H1 (cell line): ENCODE measurements around the gene SSX4B. TPM values are rescaled to one million over a fixed set of nuclear protein-coding genes. Genes with fewer than 3 reads are reported as not detected.
"Not testable (repeated sequence)": the region's sequence is repeated elsewhere in the genome, so short reads cannot be mapped to it uniquely, and the experiment has no call there.

Experiments used
- CTCF ChIA-PET: fragments of 300-600 bp; sonication (Branson Sonifier 250); formaldehyde crosslinking; loops from one replicate; lab custom pipeline; 2021; ENCODE audit not compliant: partially characterized antibody; lab: Charles Lee
- POLR2A ChIA-PET: fragments of 300-600 bp; sonication (Branson Sonifier 250); formaldehyde crosslinking; loops from one replicate; lab custom pipeline; 2021; ENCODE audit warnings: inconsistent platforms; ENCODE audit not compliant: partially characterized antibody; lab: Charles Lee
- DNase-seq, 2 experiments: peaks; one replicate each; pipeline versions ENCODE4 v3.0.0 to v3.0.0-alpha.2; 2010 to 2022; ENCODE audit warnings: low spot score in 2 of 2, low read depth in 1 of 2, mixed read lengths in 1 of 2
- FAIRE-seq: peaks from 2 replicates; lab custom pipeline; 2011; peaks lifted over from hg19 to GRCh38; lab: Jason Lieb, UNC
- H2AFZ ChIP-seq: 2 replicates; pipeline ENCODE4 v1.8.1; 2012; ENCODE audit warnings: low read length, inconsistent platforms
- H2AK5ac ChIP-seq: 2 replicates; pipeline ENCODE4 v1.6.1; 2013; ENCODE audit warnings: low read depth, low read length
- H2BK120ac ChIP-seq: replicated peaks from 2 replicates; pipeline ENCODE3; 2013; ENCODE audit warnings: low read depth, low read length, inconsistent platforms
- H2BK12ac ChIP-seq: 2 replicates; pipeline ENCODE4 v1.6.1; 2013; ENCODE audit warnings: low read depth, low read length
- H2BK15ac ChIP-seq: 2 replicates; pipeline ENCODE4 v1.6.1; 2013; ENCODE audit warnings: low read length
- H2BK20ac ChIP-seq: 2 replicates; pipeline ENCODE4 v1.6.1; 2013; ENCODE audit warnings: low read length
- H2BK5ac ChIP-seq: 2 replicates; pipeline ENCODE4 v1.6.1; 2013; ENCODE audit warnings: low read depth, low read length
- H3K14ac ChIP-seq: 2 replicates; pipeline ENCODE4 v1.6.1; 2013; ENCODE audit warnings: inconsistent platforms; ENCODE audit not compliant: insufficient read length
- H3K18ac ChIP-seq: 2 replicates; pipeline ENCODE4 v1.6.1; 2013; ENCODE audit warnings: low read length; ENCODE audit errors: extremely low read depth
- H3K23ac ChIP-seq: 2 replicates; pipeline ENCODE4 v1.6.1; 2013; ENCODE audit warnings: inconsistent platforms; ENCODE audit not compliant: insufficient read length
- H3K23me2 ChIP-seq: 2 replicates; pipeline ENCODE4 v1.6.1; 2013; ENCODE audit warnings: low read depth, low read length
- H3K27ac ChIP-seq: 2 replicates; pipeline ENCODE4 v1.6.1; 2011; ENCODE audit warnings: low read depth, low read length, inconsistent platforms
- H3K27me3 ChIP-seq, 4 experiments: replicated peaks in 1 of 4; 1 replicate in 1 of 4; 2 replicates in 3 of 4; pipeline versions ENCODE4 v1.6.1 to v1.8.1; 2011 to 2013; ENCODE audit warnings: low read length in 3 of 4, mild to moderate bottlenecking in 3 of 4, inconsistent platforms in 2 of 4, mixed read lengths in 2 of 4, moderate library complexity in 1 of 4; ENCODE audit not compliant: control insufficient read depth in 3 of 4, insufficient read depth in 3 of 4; ENCODE audit errors: extremely low read depth in 1 of 4
- H3K36me3 ChIP-seq, 4 experiments: 2 replicates each; pipeline versions ENCODE4 v1.6.1 to v1.8.1; 2011 to 2013; ENCODE audit warnings: mild to moderate bottlenecking in 4 of 4, low read length in 3 of 4, moderate library complexity in 2 of 4, control low read depth in 1 of 4, inconsistent platforms in 1 of 4; ENCODE audit not compliant: insufficient read depth in 4 of 4, control insufficient read depth in 2 of 4
- H3K4ac ChIP-seq: replicated peaks from 2 replicates; pipeline ENCODE3; 2013; ENCODE audit warnings: low read length, low read depth, mixed read lengths, inconsistent platforms; ENCODE audit not compliant: insufficient read length
- H3K4me1 ChIP-seq, 4 experiments: replicated peaks in 1 of 4; 1 replicate in 1 of 4; 2 replicates in 3 of 4; pipeline versions ENCODE4 v1.6.1 to v1.8.1; 2011 to 2013; ENCODE audit warnings: low read length in 3 of 4, inconsistent platforms in 2 of 4, mixed read lengths in 1 of 4; ENCODE audit not compliant: insufficient read depth in 4 of 4, control insufficient read depth in 3 of 4
- H3K4me2 ChIP-seq, 2 experiments: 2 replicates each; pipeline versions ENCODE4 v1.6.1 to v1.8.1; 2011 to 2013; ENCODE audit warnings: low read depth in 2 of 2, low read length in 2 of 2, control low read depth in 1 of 2, inconsistent platforms in 1 of 2, mild to moderate bottlenecking in 1 of 2; ENCODE audit not compliant: insufficient read depth in 1 of 2
- H3K4me3 ChIP-seq, 4 experiments: fragments of 200-600, 300-600 bp in 1 of 4; sonication (generic), shearing (Covaris generic), sonication (Bioruptor Twin) in 1 of 4; 2 replicates each; pipeline versions ENCODE4 v1.5.1 to v1.8.1; 2011 to 2016; ENCODE audit warnings: low read length in 4 of 4, low read depth in 3 of 4, control low read depth in 2 of 4, inconsistent platforms in 2 of 4, mild to moderate bottlenecking in 2 of 4, mixed read lengths in 1 of 4, moderate library complexity in 1 of 4; ENCODE audit not compliant: insufficient read depth in 2 of 4; ENCODE audit errors: extremely low read depth in 1 of 4
- H3K56ac ChIP-seq: replicated peaks from 2 replicates; pipeline ENCODE3; 2013; ENCODE audit warnings: low read depth, mild to moderate bottlenecking, mixed read lengths, low read length, inconsistent platforms; ENCODE audit not compliant: insufficient read length
- H3K79me1 ChIP-seq: 2 replicates; pipeline ENCODE4 v1.6.1; 2013; ENCODE audit warnings: low read depth, low read length, control low read depth
- H3K79me2 ChIP-seq, 2 experiments: 2 replicates each; pipeline versions ENCODE4 v1.6.1 to v1.8.1; 2012 to 2013; ENCODE audit warnings: low read length in 2 of 2, mild to moderate bottlenecking in 2 of 2, inconsistent platforms in 1 of 2; ENCODE audit not compliant: insufficient read depth in 2 of 2, control insufficient read depth in 1 of 2
- H3K9ac ChIP-seq, 4 experiments: replicated peaks in 1 of 4; 1 replicate in 1 of 4; 2 replicates in 3 of 4; pipeline versions ENCODE4 v1.6.1 to v1.8.1; 2011 to 2013; ENCODE audit warnings: low read depth in 3 of 4, low read length in 3 of 4, control low read depth in 2 of 4, mild to moderate bottlenecking in 2 of 4, moderate library complexity in 2 of 4, inconsistent platforms in 1 of 4; ENCODE audit errors: extremely low read depth in 1 of 4
- H3K9me3 ChIP-seq, 2 experiments: 2 replicates each; pipeline versions ENCODE4 v1.6.1 to v1.8.1; 2012 to 2013; ENCODE audit warnings: mild to moderate bottlenecking in 2 of 2, moderate library complexity in 2 of 2, control low read depth in 1 of 2, inconsistent platforms in 1 of 2, low read depth in 1 of 2, low read length in 1 of 2, mixed read lengths in 1 of 2; ENCODE audit not compliant: insufficient read depth in 2 of 2
- H4K20me1 ChIP-seq, 2 experiments: replicated peaks in 1 of 2; 2 replicates each; pipeline versions ENCODE3 to v1.8.1; 2011 to 2013; ENCODE audit warnings: inconsistent platforms in 2 of 2, low read length in 2 of 2, mild to moderate bottlenecking in 1 of 2; ENCODE audit not compliant: insufficient read depth in 2 of 2, control insufficient read depth in 1 of 2
- H4K5ac ChIP-seq: 2 replicates; pipeline ENCODE4 v1.6.1; 2013; ENCODE audit warnings: low read length, low read depth, mixed read lengths, inconsistent platforms; ENCODE audit not compliant: insufficient read length
- H4K8ac ChIP-seq: 2 replicates; pipeline ENCODE4 v1.8.0; 2013; ENCODE audit warnings: mild to moderate bottlenecking, moderate library complexity, low read length, inconsistent platforms; ENCODE audit not compliant: insufficient read depth; ENCODE audit errors: extremely low read depth
- H4K91ac ChIP-seq: replicated peaks from 2 replicates; pipeline ENCODE3; 2013; ENCODE audit warnings: low read length, mixed read lengths, inconsistent platforms; ENCODE audit not compliant: insufficient read length
- WGBS, 2 experiments: shearing (Covaris generic) in 1 of 2; methylation state at CpG; one replicate each; pipeline versions ENCODE4 v1.1.6 to v1.1.7; 2013 to 2015; ENCODE audit warnings: low lambda C conversion rate in 2 of 2, mixed read lengths in 2 of 2, inconsistent platforms in 1 of 2, low coverage in 1 of 2, missing lambda C conversion rate in 1 of 2; ENCODE audit not compliant: insufficient replicate concordance in 2 of 2, insufficient coverage in 1 of 2, insufficient read length in 1 of 2; ENCODE audit errors: extremely low coverage in 1 of 2, missing lambda C conversion rate in 1 of 2; 5-methylcytosine and 5-hydroxymethylcytosine counted together
- long read RNA-seq, 2 experiments: library from RNA in 1 of 2; library from capped mRNA in 1 of 2; stranded (forward); transcript quantifications; one replicate each; pipeline ENCODE4 v2.0.0, GENCODE V29; 2021; ENCODE audit warnings: inconsistent platforms in 1 of 2
- polyA minus RNA-seq, 3 experiments: library from RNA; depleted of rRNA, polyadenylated mRNA; stranded (reverse); fragments of >200 nt; gene quantifications; 1 replicate in 2 of 3; 2 replicates in 1 of 3; pipeline ENCODE4 v1.2.3, GENCODE V29; 2011
- polyA plus RNA-seq, 7 experiments: library from polyadenylated mRNA; depleted of rRNA in 3 of 7; stranded (reverse) in 5 of 7; unstranded in 2 of 7; fragments of >200 nt in 5 of 7; fragments of 200-250 nt in 2 of 7; gene quantifications; 1 replicate in 5 of 7; 2 replicates in 1 of 7; 4 replicates in 1 of 7; pipeline versions ENCODE4 v1.2.1 to v1.2.3, GENCODE V29; 2011 to 2013; ENCODE audit warnings: missing spikeins in 2 of 7, mixed read lengths in 2 of 7
- total RNA-seq: library from RNA; stranded (reverse); fragmentation: NEBNext Ultra II Directional; extraction: Animal tissue kit (Norgen Biotek cat#: 25700); gene quantifications from 2 replicates; pipeline ENCODE4 v1.2.1, GENCODE V29; 2021

Gene SSX4B, protein sequence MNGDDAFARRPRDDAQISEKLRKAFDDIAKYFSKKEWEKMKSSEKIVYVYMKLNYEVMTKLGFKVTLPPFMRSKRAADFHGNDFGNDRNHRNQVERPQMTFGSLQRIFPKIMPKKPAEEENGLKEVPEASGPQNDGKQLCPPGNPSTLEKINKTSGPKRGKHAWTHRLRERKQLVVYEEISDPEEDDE
- 0.32 TPM in 1 of 2 replicates, not detected in the other for total RNA-seq
- polyA plus RNA-seq (2011; rRNA removed): 0.14 and 0.26 TPM in 2 replicates
- polyA plus RNA-seq (2011; cell fraction: cytosol; rRNA removed): not detected
- not detected for polyA plus RNA-seq (2011; cell fraction: nucleus; rRNA removed)
- 0.15 to 0.17 TPM (median 0.17 TPM) in 3 of 4 replicates, not detected in the other for polyA plus RNA-seq (2012, experiment 1 of 2)
- polyA plus RNA-seq (2012, experiment 2 of 2): not detected
- 0.10 TPM for polyA plus RNA-seq (2013, experiment 1 of 2)
- 0.22 TPM for polyA plus RNA-seq (2013, experiment 2 of 2)
- 0.32 TPM in 1 of 2 replicates, not detected in the other for polyA minus RNA-seq (2011; rRNA and poly(A)+ RNA removed)
- not detected for polyA minus RNA-seq (2011; cell fraction: cytosol; rRNA and poly(A)+ RNA removed)
- not detected for polyA minus RNA-seq (2011; cell fraction: nucleus; rRNA and poly(A)+ RNA removed)
- long read RNA-seq, experiment 1: 0 reads
- long read RNA-seq, experiment 2, partial matches to known transcripts: 0 of 1 reads
- long read RNA-seq, experiment 2, other reads (novel, unspliced or antisense): 0 of 1 reads

GRCh38 chrX:48411860-48412259, at the start of gene SSX4B:
TSS of gene SSX4B (minus strand) at chrX:48411960. CDS start at chrX:48411372, 588 bp downstream.
- H2AK5ac ChIP-seq, H3K36me3 ChIP-seq, DNase-seq, H3K27me3 ChIP-seq, H3K4me2 ChIP-seq, POLR2A ChIA-PET, H4K5ac ChIP-seq, CTCF ChIA-PET, H3K23ac ChIP-seq, H3K4ac ChIP-seq, H3K9ac ChIP-seq, H3K23me2 ChIP-seq, H4K91ac ChIP-seq, H3K56ac ChIP-seq, H3K14ac ChIP-seq, H3K79me2 ChIP-seq, H3K9me3 ChIP-seq, H4K8ac ChIP-seq, H3K4me1 ChIP-seq, H3K18ac ChIP-seq, H2BK15ac ChIP-seq, H3K4me3 ChIP-seq, H2BK120ac ChIP-seq, H2BK20ac ChIP-seq, H2BK12ac ChIP-seq, H3K79me1 ChIP-seq, H2BK5ac ChIP-seq, H3K27ac ChIP-seq, H2AFZ ChIP-seq, H4K20me1 ChIP-seq: not testable (repeated sequence)
- WGBS, 2 experiments: no CpG with 5 or more reads among the region's 15 CpGs
- peak; percentile 65 for FAIRE-seq
